VCaP (cell line): ENCODE results near the gene LCN10.

Experiments
- H3K27ac ChIP-seq: fragments of 450-650 bp; 2 replicates; pipeline ENCODE4 v1.5.1; 2017
- CTCF ChIP-seq: fragments of 450-650 bp; conservative IDR thresholded peaks from 2 replicates; pipeline ENCODE4 v1.5.1; 2017; ENCODE audit warnings: mild to moderate bottlenecking, moderate library complexity

Gene LCN10

GRCh38 chr9:136693490-136694162 is 49.1 kb downstream of the LCN10 start:
- no peak for TF ChIP-seq CTCF
- peak overlapping the region; percentile 90 for H3K27ac ChIP-seq

- no peak for TF ChIP-seq CTCF
- H3K27ac ChIP-seq, result peak overlapping the region; percentile 90
Observed at GRCh38 chr9:136693135-136693489, 49.6 kb downstream of the LCN10 start.

GRCh38 chr9:136692185-136693134 is 50.3 kb downstream of the LCN10 start:
- peak overlapping the region; percentile 90; the same call in 1 of the 2 replicates for H3K27ac ChIP-seq
- no peak for TF ChIP-seq CTCF

GRCh38 chr9:136691316-136692184 is 51.2 kb downstream of the LCN10 start:
- no peak overlapping the region; the same call in 1 of the 2 replicates for H3K27ac ChIP-seq
- no peak for TF ChIP-seq CTCF

- TF ChIP-seq CTCF, result no peak
- H3K27ac ChIP-seq, result no peak overlapping the region
Observed at GRCh38 chr9:136690806-136691261, 51.9 kb downstream of the LCN10 start.

GRCh38 chr9:136690104-136690805 is 52.5 kb downstream of the LCN10 start:
- H3K27ac ChIP-seq, result no peak overlapping the region
- no peak for TF ChIP-seq CTCF
